NT2/D1 (cell line): ENCODE measurements around the gene RCSD1.

Source experiments
- SUZ12 ChIP-seq: IDR thresholded peaks from 2 replicates; pipeline ENCODE4 v1.6.1; 2011; ENCODE audit not compliant: insufficient read length, insufficient read depth; ENCODE audit errors: extremely low read depth
- YY1 ChIP-seq: IDR thresholded peaks from 2 replicates; pipeline ENCODE4 v1.6.1; 2011; ENCODE audit not compliant: insufficient read length, insufficient read depth

GRCh38 chr1:167694691-167695090 is 64.7 kb downstream of the RCSD1 start:
- TF ChIP-seq SUZ12 (no peak), YY1 (no peak)
